ENCODE measurements around the gene PPP1R2C.

Gene PPP1R2C

DNA sequence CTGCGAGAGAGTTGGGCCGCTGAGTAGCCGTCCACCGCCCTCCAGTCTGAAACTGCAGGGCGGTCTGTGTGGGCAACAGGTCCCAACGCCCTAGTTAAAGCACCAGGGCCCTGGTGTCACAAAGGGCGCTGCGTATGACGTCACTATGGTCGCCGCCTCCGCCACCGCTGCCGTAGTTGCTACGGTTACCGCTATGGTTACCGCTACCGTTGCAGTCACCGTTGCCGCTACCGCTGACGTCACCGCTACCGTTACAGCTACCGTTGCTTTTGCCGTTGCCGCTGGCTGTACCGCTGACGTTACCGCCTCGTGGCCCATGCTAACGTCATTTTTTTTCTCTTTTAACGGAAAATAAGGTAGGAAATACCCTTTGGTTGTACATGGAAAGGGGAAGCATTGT lies at the start of gene PPP1R2C:
PPP1R2C (minus strand) TSS at position 68 of the 400 bp plus-strand sequence. CDS start 84 bp downstream, outside the sequence.
- Histone ChIP-seq H3K9ac (ENCODE audit: low read length) (no peak within 1 kb of the TSS), H3K4me1 (ENCODE audit: insufficient read depth, low read length) (no peaks in the 10 kb centered on the region), H3K27ac (ENCODE audit: low read depth, low read length) (no peak within 1 kb of the TSS), H3K4me3 (ENCODE audit: low read depth in 1 of 2, low read length in 2 of 2) (no peak within 1 kb of the TSS), H3K36me3 (ENCODE audit: insufficient read depth, low read length) (no peaks in the 10 kb centered on the region), H3K27me3 (ENCODE audit: control insufficient read depth in 1 of 2, insufficient read depth in 2 of 2, low read length in 2 of 2) (peaks cover 0 to 11% of the 10 kb centered on the region in 2 donors), H3K9me3 (ENCODE audit: low read length) (no peaks in the 10 kb centered on the region)

- no peaks in the 10 kb centered on the region for H3K9me3 ChIP-seq (ENCODE audit: low read length)
- no peaks in the 10 kb centered on the region for H3K27me3 ChIP-seq (ENCODE audit: control insufficient read depth in 1 of 2, insufficient read depth in 2 of 2, low read length in 2 of 2)
- H3K4me3 ChIP-seq (ENCODE audit: low read depth in 1 of 2, low read length in 2 of 2) = no peak overlapping the region
- no peaks in the 10 kb centered on the region for H3K36me3 ChIP-seq (ENCODE audit: insufficient read depth, low read length)
- H3K27ac ChIP-seq (ENCODE audit: low read depth, low read length) = no peak overlapping the region
- H3K4me1 ChIP-seq (ENCODE audit: insufficient read depth, low read length) = no peaks in the 10 kb centered on the region
- H3K9ac ChIP-seq (ENCODE audit: low read length) = no peak overlapping the region
Observed at GRCh38 chrX:42825201-42825600, 47.2 kb upstream of the PPP1R2C start.

DNA sequence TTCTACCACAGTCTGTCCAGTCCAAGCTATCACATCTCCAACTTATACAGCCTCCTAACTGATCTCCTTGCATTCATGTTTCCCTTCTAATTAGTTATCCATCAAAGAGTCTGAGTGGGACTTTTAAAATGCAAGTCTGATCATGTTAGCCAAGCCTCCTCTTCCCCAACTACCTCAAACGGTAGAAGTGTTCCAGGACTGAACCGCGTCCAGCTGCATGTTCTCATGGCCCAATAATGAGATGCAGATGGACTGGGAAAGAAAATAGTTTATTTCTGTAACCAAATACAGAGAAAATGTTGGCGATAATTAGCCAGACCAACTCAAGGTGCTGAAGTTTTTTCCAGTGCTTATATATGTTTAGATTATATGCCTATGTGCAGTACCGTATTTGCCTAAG lies 46.6 kb upstream of the PPP1R2C start:
- Histone ChIP-seq H3K4me3 (ENCODE audit: low read depth in 1 of 2, low read length in 2 of 2) (no peak overlapping the region), H3K9me3 (ENCODE audit: low read length) (no peaks in the 10 kb centered on the region), H3K9ac (ENCODE audit: low read length) (no peak overlapping the region), H3K4me1 (ENCODE audit: insufficient read depth, low read length) (no peaks in the 10 kb centered on the region), H3K36me3 (ENCODE audit: insufficient read depth, low read length) (no peaks in the 10 kb centered on the region), H3K27ac (ENCODE audit: low read depth, low read length) (no peak overlapping the region), H3K27me3 (ENCODE audit: control insufficient read depth in 1 of 2, insufficient read depth in 2 of 2, low read length in 2 of 2) (no peaks in the 10 kb centered on the region)

DNA sequence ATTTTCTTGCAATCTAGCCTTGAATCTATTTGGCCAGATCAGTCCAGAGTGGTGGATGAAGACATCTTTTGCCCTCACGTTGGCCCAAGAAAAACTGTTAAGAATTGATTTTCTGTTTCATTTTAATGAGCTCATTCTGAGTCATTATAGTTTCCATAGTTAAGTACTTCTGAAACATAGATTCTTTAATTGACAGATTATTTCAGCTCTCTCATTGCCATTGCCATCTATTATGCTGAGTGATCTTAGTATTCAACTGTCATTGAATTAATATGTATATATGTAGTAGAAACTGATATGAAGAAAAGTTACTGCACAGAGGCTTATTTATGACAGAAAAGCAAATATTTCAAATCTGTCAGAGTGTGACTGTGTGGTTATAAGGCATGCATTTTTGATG lies 45.5 kb upstream of the PPP1R2C start:
- no peaks in the 10 kb centered on the region for H3K4me1 ChIP-seq (ENCODE audit: insufficient read depth, low read length)
- no peak overlapping the region for H3K9ac ChIP-seq (ENCODE audit: low read length)
- peaks cover under 1% of the 10 kb centered on the region for H3K9me3 ChIP-seq (ENCODE audit: low read length)
- no peak overlapping the region for H3K27ac ChIP-seq (ENCODE audit: low read depth, low read length)
- no peaks in the 10 kb centered on the region for H3K36me3 ChIP-seq (ENCODE audit: insufficient read depth, low read length)
- no peak overlapping the region for H3K4me3 ChIP-seq (ENCODE audit: low read depth in 1 of 2, low read length in 2 of 2)
- peaks cover 0 to under 1% of the 10 kb centered on the region in 2 donors for H3K27me3 ChIP-seq (ENCODE audit: control insufficient read depth in 1 of 2, insufficient read depth in 2 of 2, low read length in 2 of 2)

DNA sequence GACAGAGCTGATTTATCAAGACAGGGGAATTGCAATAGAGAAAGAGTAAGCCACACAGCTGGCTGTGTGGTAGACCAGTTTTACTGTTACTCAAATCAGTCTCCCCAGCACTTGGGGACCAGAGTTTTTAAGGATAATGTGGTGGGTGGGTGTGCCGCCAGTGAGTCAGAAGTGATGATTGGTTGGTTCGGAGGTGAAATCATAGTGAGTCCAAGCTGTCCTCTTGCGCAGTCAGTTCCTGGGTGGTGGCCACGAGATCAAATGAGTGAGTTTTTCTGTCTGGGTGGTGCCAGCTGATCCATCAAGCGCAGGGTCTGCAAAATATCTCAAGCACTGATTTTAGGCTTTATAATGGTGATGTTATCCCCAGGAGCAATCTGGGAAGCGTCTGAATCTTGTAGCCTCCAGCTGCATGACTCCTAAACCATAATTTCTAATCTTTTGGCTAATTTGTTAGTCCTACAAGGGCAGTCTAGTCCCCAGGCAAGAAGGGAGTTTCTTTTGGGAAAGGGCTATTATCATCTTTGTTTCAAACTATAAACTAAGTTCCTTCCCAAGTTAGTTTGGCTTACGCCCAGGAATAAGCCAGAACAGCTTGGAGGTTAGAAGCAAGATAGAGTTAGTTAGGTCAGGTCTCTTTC lies 44.0 kb upstream of the PPP1R2C start:
- no peak overlapping the region for H3K4me3 ChIP-seq (ENCODE audit: low read depth in 1 of 2, low read length in 2 of 2)
- H3K27me3 ChIP-seq (ENCODE audit: control insufficient read depth in 1 of 2, insufficient read depth in 2 of 2, low read length in 2 of 2) = peaks cover 0 to 4% of the 10 kb centered on the region in 2 donors
- no peaks in the 10 kb centered on the region for H3K4me1 ChIP-seq (ENCODE audit: insufficient read depth, low read length)
- no peaks in the 10 kb centered on the region for H3K36me3 ChIP-seq (ENCODE audit: insufficient read depth, low read length)
- no peak overlapping the region for H3K27ac ChIP-seq (ENCODE audit: low read depth, low read length)
- no peak overlapping the region for H3K9ac ChIP-seq (ENCODE audit: low read length)
- H3K9me3 ChIP-seq (ENCODE audit: low read length) = peaks cover 3% of the 10 kb centered on the region

GRCh38 chrX:42818151-42818921 lies 40.4 kb upstream of the PPP1R2C start:
- Histone ChIP-seq H3K27ac (ENCODE audit: low read depth, low read length) (no peak overlapping the region), H3K9ac (ENCODE audit: low read length) (no peak overlapping the region), H3K4me3 (ENCODE audit: low read depth in 1 of 2, low read length in 2 of 2) (no peak overlapping the region), H3K4me1 (ENCODE audit: insufficient read depth, low read length) (no peaks in the 10 kb centered on the region), H3K36me3 (ENCODE audit: insufficient read depth, low read length) (no peaks in the 10 kb centered on the region), H3K9me3 (ENCODE audit: low read length) (peaks cover 7% of the 10 kb centered on the region), H3K27me3 (ENCODE audit: control insufficient read depth in 1 of 2, insufficient read depth in 2 of 2, low read length in 2 of 2) (peaks cover 0 to 4% of the 10 kb centered on the region in 2 donors)

- Histone ChIP-seq H3K9me3 (ENCODE audit: low read length) (no peaks in the 10 kb centered on the region), H3K9ac (ENCODE audit: low read length) (no peak overlapping the region), H3K4me1 (ENCODE audit: insufficient read depth, low read length) (no peaks in the 10 kb centered on the region), H3K27ac (ENCODE audit: low read depth, low read length) (no peak overlapping the region), H3K36me3 (ENCODE audit: insufficient read depth, low read length) (no peaks in the 10 kb centered on the region), H3K27me3 (ENCODE audit: control insufficient read depth in 1 of 2, insufficient read depth in 2 of 2, low read length in 2 of 2) (peaks cover 0 to 4% of the 10 kb centered on the region in 2 donors), H3K4me3 (ENCODE audit: low read depth in 1 of 2, low read length in 2 of 2) (no peak overlapping the region)
Observed at GRCh38 chrX:42809569-42809968, 31.6 kb upstream of the PPP1R2C start.

- Histone ChIP-seq H3K9me3 (ENCODE audit: low read length) (no peaks in the 10 kb centered on the region), H3K36me3 (ENCODE audit: insufficient read depth, low read length) (no peaks in the 10 kb centered on the region), H3K27ac (ENCODE audit: low read depth, low read length) (no peak overlapping the region), H3K4me1 (ENCODE audit: insufficient read depth, low read length) (no peaks in the 10 kb centered on the region), H3K9ac (ENCODE audit: low read length) (no peak overlapping the region), H3K4me3 (ENCODE audit: low read depth in 1 of 2, low read length in 2 of 2) (no peak overlapping the region), H3K27me3 (ENCODE audit: control insufficient read depth in 1 of 2, insufficient read depth in 2 of 2, low read length in 2 of 2) (peaks cover 0 to 4% of the 10 kb centered on the region in 2 donors)
Observed at GRCh38 chrX:42807393-42807792, 29.4 kb upstream of the PPP1R2C start.

DNA sequence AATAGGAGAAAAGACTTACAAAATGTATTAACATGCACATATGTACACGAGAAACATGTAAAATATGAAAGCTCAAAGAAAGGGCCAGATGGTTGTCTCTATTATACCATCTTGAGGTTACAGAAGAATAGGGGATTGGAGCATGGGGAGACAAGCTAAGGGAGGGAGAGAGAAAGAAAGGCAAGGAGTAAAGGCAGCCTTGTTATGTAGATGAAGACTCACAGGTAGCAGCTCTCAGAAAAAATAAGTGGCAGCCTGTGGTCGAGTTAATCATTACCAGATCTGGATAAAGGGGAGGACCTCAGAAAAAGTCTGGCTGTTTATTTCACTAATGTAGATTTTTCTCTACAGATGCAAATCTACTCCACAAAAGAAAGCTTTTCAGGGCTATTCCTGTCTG lies 26.6 kb upstream of the PPP1R2C start:
- H3K36me3 ChIP-seq (ENCODE audit: insufficient read depth, low read length) = no peaks in the 10 kb centered on the region
- H3K27me3 ChIP-seq (ENCODE audit: control insufficient read depth in 1 of 2, insufficient read depth in 2 of 2, low read length in 2 of 2) = peaks cover 0 to 4% of the 10 kb centered on the region in 2 donors
- no peak overlapping the region for H3K27ac ChIP-seq (ENCODE audit: low read depth, low read length)

GRCh38 chrX:42803320-42803719 lies 25.4 kb upstream of the PPP1R2C start:
- Histone ChIP-seq H3K9me3 (ENCODE audit: low read length) (no peaks in the 10 kb centered on the region), H3K4me3 (ENCODE audit: low read depth in 1 of 2, low read length in 2 of 2) (no peak overlapping the region), H3K9ac (ENCODE audit: low read length) (no peak overlapping the region), H3K4me1 (ENCODE audit: insufficient read depth, low read length) (no peaks in the 10 kb centered on the region), H3K27ac (ENCODE audit: low read depth, low read length) (no peak overlapping the region), H3K36me3 (ENCODE audit: insufficient read depth, low read length) (no peaks in the 10 kb centered on the region), H3K27me3 (ENCODE audit: control insufficient read depth in 1 of 2, insufficient read depth in 2 of 2, low read length in 2 of 2) (peaks cover 0 to 4% of the 10 kb centered on the region in 2 donors)

More for the DNA sequence above, 26.6 kb upstream of the PPP1R2C start:
- H3K9ac ChIP-seq (ENCODE audit: low read length) = no peak overlapping the region
- H3K9me3 ChIP-seq (ENCODE audit: low read length) = no peaks in the 10 kb centered on the region
- H3K4me3 ChIP-seq (ENCODE audit: low read depth in 1 of 2, low read length in 2 of 2) = no peak overlapping the region
- H3K4me1 ChIP-seq (ENCODE audit: insufficient read depth, low read length) = no peaks in the 10 kb centered on the region

DNA sequence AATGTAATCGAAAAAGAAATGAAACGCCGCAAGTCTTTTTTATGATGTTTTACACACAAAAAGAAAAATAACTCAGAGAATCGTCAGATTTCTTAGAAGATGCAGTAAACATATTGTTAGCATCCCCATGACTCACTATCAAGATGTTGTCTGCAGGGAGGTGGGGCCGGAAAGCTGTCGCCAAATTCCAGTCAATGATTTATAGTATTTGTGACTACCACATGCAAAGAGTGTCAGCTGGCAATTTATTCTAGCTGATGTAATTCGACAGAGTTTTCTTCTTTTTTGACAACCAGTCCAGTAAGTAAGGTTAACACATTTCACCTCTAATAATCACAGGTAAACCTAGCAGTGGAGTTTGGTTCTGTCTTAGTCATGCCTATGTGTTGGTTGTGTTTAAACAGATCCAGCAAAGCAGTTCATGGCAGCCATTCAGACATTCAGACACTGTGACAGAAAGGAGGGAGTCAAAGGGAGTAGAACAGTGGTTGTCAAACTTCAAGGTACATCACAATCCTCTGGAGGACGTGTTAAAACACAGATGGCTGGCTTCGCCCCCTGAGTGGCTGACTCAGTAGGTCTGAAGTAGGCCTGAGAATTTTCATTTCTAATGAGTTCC lies 19.8 kb upstream of the PPP1R2C start:
- Histone ChIP-seq H3K4me1 (ENCODE audit: insufficient read depth, low read length) (no peaks in the 10 kb centered on the region), H3K27ac (ENCODE audit: low read depth, low read length) (no peak overlapping the region), H3K36me3 (ENCODE audit: insufficient read depth, low read length) (no peaks in the 10 kb centered on the region), H3K27me3 (ENCODE audit: control insufficient read depth in 1 of 2, insufficient read depth in 2 of 2, low read length in 2 of 2) (no peaks in the 10 kb centered on the region), H3K9me3 (ENCODE audit: low read length) (no peaks in the 10 kb centered on the region), H3K9ac (ENCODE audit: low read length) (no peak overlapping the region), H3K4me3 (ENCODE audit: low read depth in 1 of 2, low read length in 2 of 2) (no peak overlapping the region)

All from muscle layer of colon (tissue), 2 donors.